Prostate gland (tissue), 2 donors: Measurements from ENCODE around the gene PRRG2.

Experiments
- POLR2AphosphoS5 ChIP-seq: sonication (generic); formaldehyde crosslinking; IDR thresholded peaks from one replicate; pipeline ENCODE4 v1.6.1; 2017; ENCODE audit warnings: antibody characterized with exemption
- TF ChIP-seq, protein P1 (sequence below), 4 experiments: fragments of 200-600 bp in 2 of 4; fragments of 450-650 bp in 2 of 4; sonication (generic) in 2 of 4; IDR thresholded peaks; 1 replicate in 3 of 4; 2 replicates in 1 of 4; pipeline ENCODE4 v1.5.1; 2016 to 2019; ENCODE audit warnings: antibody characterized with exemption in 4 of 4, mild to moderate bottlenecking in 2 of 4, moderate library complexity in 2 of 4

DNA sequence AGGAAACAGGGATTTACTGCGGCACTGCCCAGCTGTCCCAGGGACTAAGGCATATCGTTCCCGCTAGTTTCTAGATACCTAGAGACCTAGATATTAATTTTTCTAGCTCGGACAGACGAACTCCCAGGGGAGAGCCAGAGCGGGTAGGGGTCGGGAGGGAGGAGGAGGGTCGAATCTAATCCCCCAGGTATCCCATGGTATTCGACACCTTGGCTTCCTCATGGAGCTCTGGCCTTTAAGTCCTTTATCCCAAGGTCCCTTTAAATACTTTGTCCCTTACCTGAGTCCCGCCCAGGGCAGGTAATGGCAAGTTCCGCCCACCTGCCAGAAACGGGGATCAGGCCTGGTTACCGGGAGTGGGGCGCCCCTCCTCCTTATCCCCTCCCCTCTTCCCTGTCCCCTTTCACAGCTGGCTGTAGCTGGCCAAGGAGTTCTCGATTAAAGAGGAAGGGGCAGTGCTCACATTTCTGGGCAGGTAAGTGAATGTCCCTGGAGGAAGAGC, at the start of gene PRRG2:
- TF ChIP-seq, protein P1, sequence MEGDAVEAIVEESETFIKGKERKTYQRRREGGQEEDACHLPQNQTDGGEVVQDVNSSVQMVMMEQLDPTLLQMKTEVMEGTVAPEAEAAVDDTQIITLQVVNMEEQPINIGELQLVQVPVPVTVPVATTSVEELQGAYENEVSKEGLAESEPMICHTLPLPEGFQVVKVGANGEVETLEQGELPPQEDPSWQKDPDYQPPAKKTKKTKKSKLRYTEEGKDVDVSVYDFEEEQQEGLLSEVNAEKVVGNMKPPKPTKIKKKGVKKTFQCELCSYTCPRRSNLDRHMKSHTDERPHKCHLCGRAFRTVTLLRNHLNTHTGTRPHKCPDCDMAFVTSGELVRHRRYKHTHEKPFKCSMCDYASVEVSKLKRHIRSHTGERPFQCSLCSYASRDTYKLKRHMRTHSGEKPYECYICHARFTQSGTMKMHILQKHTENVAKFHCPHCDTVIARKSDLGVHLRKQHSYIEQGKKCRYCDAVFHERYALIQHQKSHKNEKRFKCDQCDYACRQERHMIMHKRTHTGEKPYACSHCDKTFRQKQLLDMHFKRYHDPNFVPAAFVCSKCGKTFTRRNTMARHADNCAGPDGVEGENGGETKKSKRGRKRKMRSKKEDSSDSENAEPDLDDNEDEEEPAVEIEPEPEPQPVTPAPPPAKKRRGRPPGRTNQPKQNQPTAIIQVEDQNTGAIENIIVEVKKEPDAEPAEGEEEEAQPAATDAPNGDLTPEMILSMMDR (IDR thresholded peaks at IDR 0.05), result no peak
- no peak for TF ChIP-seq POLR2AphosphoS5
